Esophagus (tissue), 2 donors: Measurements from ENCODE around the gene PHTF2. TPM values are rescaled to one million over a fixed set of nuclear protein-coding genes. Genes with fewer than 3 reads are reported as not detected.
"Not testable (repeated sequence)": the region's sequence is repeated elsewhere in the genome, so short reads cannot be mapped to it uniquely, and the experiment has no call there.

Source experiments
- H3K27ac ChIP-seq, 2 donors: one replicate each; pipeline ENCODE4 v1.5.1; 2013; ENCODE audit warnings: low read depth in 2 of 2, mild to moderate bottlenecking in 2 of 2, inconsistent platforms in 1 of 2, low read length in 1 of 2, moderate library complexity in 1 of 2
- H3K27me3 ChIP-seq, 2 donors: one replicate each; pipeline ENCODE4 v1.6.1; 2013; ENCODE audit warnings: low read length in 2 of 2, control low read depth in 1 of 2, mild to moderate bottlenecking in 1 of 2; ENCODE audit not compliant: insufficient read depth in 2 of 2, control insufficient read depth in 1 of 2
- H3K36me3 ChIP-seq, 2 donors: one replicate each; pipeline ENCODE4 v1.6.1; 2013; ENCODE audit warnings: low read length in 1 of 2; ENCODE audit not compliant: control insufficient read depth in 2 of 2, insufficient read depth in 2 of 2
- H3K4me1 ChIP-seq, 2 donors: one replicate each; pipeline ENCODE4 v1.6.1; 2013; ENCODE audit warnings: low read length in 1 of 2; ENCODE audit not compliant: control insufficient read depth in 2 of 2, insufficient read depth in 2 of 2
- H3K4me3 ChIP-seq, 2 donors: one replicate each; pipeline ENCODE4 v1.5.1; 2013; ENCODE audit warnings: low read length in 2 of 2, mild to moderate bottlenecking in 2 of 2, low read depth in 1 of 2, moderate library complexity in 1 of 2
- H3K9me3 ChIP-seq, 2 donors: one replicate each; pipeline ENCODE4 v1.6.1; 2013; ENCODE audit warnings: mild to moderate bottlenecking in 2 of 2, low read depth in 1 of 2, low read length in 1 of 2, moderate library complexity in 1 of 2; ENCODE audit not compliant: control insufficient read depth in 2 of 2, insufficient read depth in 1 of 2
- WGBS, 2 donors: extraction: QIAGEN DNeasy Blood & Tissue Kit; methylation state at CpG; one replicate each; pipeline ENCODE4 v1.1.7; 2013; 5-methylcytosine and 5-hydroxymethylcytosine counted together
- polyA plus RNA-seq, 2 donors: library from polyadenylated mRNA; stranded (reverse); fragments of 200-250 nt; gene quantifications; one replicate each; pipeline ENCODE4 v1.2.3, GENCODE V29; 2013
- donor health status: healthy with polysubstance abuse.
- donor health status: Bipolar disorder and iron deficiency.

PHTF2 gene
- polyA plus RNA-seq, 2 donors = 3.8 to 6.1 TPM

DNA sequence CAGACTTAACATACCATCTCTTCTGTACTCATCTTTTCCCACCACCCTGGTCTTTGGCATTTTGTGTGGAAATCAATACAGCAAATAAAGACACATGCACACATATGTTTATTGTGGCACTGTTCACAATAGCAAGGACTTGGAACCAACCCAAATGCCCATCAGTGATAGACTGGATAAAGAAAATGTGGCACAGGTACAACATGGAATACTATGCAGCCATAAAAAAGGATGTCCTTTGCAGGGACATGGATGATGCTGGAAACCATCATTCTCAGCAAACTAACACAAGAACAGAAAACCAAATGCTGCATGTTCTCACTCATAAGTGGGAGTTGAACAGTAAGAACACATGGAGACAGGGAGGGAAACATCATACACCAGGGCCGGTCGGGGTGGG lies 37.9 kb downstream of the PHTF2 start:
- not testable (repeated sequence) for H3K27me3 ChIP-seq, H3K4me3 ChIP-seq, H3K27ac ChIP-seq, H3K9me3 ChIP-seq, H3K36me3 ChIP-seq, H3K4me1 ChIP-seq
- WGBS, 2 donors = 98 to 99% methylated on average over 2 of the region's 2 CpGs

DNA sequence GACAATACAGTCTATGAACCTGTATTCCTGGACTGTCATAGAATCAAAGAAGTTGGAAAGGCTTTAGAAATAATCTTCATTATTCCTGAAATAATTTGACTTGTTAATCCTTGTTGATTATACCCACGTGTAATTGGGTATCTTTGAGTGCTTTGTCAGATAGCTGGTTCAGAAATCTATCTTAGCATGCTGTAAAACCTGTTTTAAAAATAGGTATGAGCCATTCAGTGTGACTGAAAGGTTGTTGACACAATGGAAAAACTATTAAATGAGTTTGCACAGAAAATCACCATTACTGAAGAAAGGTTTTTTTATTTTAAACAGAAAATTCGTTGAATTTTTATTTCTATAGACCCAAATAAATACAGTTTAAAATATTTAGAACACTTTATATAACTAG lies 38.7 kb downstream of the PHTF2 start:
- no peaks in the 10 kb centered on the region for H3K9me3 ChIP-seq
- H3K4me3 ChIP-seq = no peak overlapping the region
- no peaks in the 10 kb centered on the region for H3K27me3 ChIP-seq
- 27 to 32% methylated on average over 2 of the region's 2 CpGs for WGBS, 2 donors
- H3K27ac ChIP-seq = no peak overlapping the region
- no peaks in the 10 kb centered on the region for H3K4me1 ChIP-seq
- no peaks in the 10 kb centered on the region for H3K36me3 ChIP-seq

DNA sequence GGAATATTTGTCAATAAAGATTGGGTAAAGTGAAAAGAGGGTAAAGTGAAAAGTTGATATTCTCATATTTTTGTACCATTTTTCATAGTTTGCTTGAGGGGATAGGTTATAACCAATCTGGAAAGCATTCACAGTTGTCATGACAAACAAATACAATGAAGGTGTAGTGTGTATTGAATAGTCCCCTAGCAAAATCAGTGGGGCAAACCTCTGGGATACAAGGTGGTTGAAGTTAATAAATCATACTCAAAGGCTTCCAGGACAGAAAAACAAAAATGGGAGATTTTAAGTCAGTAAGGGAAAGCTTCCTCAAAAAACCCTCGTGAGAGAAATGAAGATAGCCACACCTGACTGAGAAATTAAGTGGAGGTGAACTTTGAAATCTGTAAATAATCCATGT lies 39.4 kb downstream of the PHTF2 start:
- WGBS, 2 donors = 52 to 69% methylated on average over 1 of the region's 1 CpG
- no peak overlapping the region for H3K4me3 ChIP-seq
- no peaks in the 10 kb centered on the region for H3K27me3 ChIP-seq

DNA sequence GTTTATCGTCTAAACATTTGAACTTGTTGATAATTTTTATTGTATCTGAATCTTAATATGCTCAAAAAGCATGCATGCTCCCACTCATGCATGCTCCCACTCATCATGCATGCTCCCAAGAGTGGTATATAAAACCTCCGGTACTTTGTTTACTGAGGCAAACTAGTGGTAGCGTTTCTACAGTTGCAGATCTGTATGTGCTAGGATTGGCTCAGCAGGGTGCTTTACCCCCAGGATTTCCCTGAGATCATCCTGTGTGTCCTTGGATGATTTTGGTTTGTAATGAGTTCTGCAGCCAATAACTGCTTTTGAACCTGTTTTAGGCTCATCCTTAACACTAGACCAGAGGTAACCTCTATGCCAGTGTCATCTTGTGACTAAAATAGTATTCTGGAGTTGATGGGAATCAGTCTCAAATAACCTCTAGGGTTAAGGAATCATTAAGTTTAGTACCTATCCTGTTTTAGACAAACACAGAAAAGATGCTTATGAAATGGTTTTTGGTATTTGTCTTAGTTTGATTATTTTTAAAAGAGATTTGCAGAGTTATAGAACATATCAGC lies 40.4 kb downstream of the PHTF2 start:
- no peaks in the 10 kb centered on the region for H3K27me3 ChIP-seq
- H3K4me1 ChIP-seq = no peaks in the 10 kb centered on the region
- no peak overlapping the region for H3K4me3 ChIP-seq
- no peaks in the 10 kb centered on the region for H3K36me3 ChIP-seq
- H3K9me3 ChIP-seq = no peaks in the 10 kb centered on the region
- WGBS, 2 donors = 74 to 77% methylated on average over 3 of the region's 3 CpGs
- no peak overlapping the region for H3K27ac ChIP-seq

More for the DNA sequence above, 39.4 kb downstream of the PHTF2 start:
- no peaks in the 10 kb centered on the region for H3K36me3 ChIP-seq
- H3K9me3 ChIP-seq = no peaks in the 10 kb centered on the region
- H3K27ac ChIP-seq = no peak overlapping the region
- no peaks in the 10 kb centered on the region for H3K4me1 ChIP-seq

DNA sequence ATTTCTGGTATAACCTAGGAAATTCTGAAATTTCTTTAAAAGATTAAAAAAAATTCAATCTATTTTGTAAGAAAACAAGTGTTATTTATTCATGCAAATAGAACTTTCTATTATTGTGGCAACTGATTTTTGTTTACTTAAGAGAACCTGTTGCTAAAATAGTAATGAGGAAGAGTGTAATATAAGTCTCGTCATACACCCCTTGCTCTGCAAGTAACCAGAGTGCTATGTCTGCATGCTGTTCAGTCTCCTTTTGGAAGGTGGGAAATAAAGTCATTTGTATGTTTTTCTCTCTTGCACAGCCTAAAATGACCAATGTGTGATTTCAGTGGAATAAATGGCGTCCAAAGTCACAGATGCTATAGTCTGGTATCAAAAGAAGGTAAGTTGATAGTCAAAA lies 41.3 kb downstream of the PHTF2 start:
- no peak overlapping the region for H3K4me3 ChIP-seq
- H3K27ac ChIP-seq = no peak overlapping the region
- 80 to 87% methylated on average over 2 of the region's 2 CpGs for WGBS, 2 donors
- H3K27me3 ChIP-seq = no peaks in the 10 kb centered on the region
- no peaks in the 10 kb centered on the region for H3K4me1 ChIP-seq
- H3K9me3 ChIP-seq = no peaks in the 10 kb centered on the region
- H3K36me3 ChIP-seq = no peaks in the 10 kb centered on the region

DNA sequence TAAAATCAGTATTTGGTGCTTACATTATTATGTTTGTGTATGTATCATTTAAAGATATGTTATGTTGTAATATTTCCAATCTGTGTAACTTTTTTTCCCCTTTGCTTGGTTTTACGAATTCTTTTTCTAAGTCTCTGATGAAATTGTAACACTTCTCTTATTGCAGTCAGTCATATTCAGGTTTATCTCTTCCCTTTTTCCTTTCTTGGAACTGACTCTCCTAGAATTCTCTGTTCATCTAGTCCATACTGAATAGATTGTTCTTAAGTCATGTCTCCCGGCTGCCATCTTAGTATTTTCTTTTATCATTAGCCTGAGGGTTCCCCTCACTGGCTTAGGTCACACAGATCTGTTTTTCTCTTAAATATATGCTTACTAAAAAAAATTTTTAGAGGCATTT lies 44.6 kb downstream of the PHTF2 start:
- H3K27me3 ChIP-seq = no peaks in the 10 kb centered on the region
- no peaks in the 10 kb centered on the region for H3K4me1 ChIP-seq
- no peaks in the 10 kb centered on the region for H3K36me3 ChIP-seq
- no peak overlapping the region for H3K4me3 ChIP-seq
- no peak overlapping the region for H3K27ac ChIP-seq
- H3K9me3 ChIP-seq = no peaks in the 10 kb centered on the region
- 93 to 94% methylated on average over 2 of the region's 2 CpGs for WGBS, 2 donors

DNA sequence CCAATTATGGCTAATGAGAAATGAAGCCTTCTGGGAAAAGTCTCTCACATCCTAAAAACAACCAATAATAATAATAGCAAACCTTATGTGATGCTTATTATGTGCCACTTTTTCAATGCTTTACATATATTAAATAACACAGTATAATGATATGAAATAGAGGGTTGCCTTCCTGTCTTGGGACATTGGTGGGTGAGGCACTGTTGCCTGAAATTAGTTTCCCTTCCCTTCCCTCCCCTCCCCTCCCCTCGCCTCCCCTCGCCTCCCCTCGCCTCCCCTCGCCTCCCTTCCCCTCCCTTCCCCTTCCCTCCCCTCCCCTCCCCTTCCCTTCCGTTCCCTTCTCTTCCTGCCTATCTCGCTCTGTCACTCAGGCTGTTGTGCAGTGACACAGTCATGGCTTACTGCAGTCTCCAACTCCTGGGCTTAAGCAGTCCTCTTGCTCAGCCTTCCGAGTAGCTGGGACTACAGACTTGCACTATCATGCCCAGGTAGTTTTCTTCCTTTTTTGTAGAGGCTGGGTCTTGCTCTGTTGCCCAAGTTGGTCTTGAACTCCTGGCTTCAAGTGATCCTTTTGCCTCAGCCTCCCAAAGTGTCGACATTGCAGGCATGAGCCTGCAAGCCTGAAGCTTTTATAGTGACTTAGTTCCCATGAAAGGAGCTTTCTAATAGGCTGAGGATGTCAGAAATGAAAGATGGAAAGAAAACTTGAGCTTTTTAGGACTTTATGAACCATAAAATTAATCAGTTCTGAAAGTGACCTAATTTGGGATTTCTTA lies 47.9 kb downstream of the PHTF2 start:
- Histone ChIP-seq H3K4me3 (no peak overlapping the region), H3K27ac (no peak overlapping the region), H3K36me3 (no peaks in the 10 kb centered on the region), H3K9me3 (no peaks in the 10 kb centered on the region), H3K27me3 (no peaks in the 10 kb centered on the region), H3K4me1 (no peaks in the 10 kb centered on the region)
- 72 to 82% methylated on average over 5 to 6 of the region's 8 CpGs for WGBS, 2 donors

DNA sequence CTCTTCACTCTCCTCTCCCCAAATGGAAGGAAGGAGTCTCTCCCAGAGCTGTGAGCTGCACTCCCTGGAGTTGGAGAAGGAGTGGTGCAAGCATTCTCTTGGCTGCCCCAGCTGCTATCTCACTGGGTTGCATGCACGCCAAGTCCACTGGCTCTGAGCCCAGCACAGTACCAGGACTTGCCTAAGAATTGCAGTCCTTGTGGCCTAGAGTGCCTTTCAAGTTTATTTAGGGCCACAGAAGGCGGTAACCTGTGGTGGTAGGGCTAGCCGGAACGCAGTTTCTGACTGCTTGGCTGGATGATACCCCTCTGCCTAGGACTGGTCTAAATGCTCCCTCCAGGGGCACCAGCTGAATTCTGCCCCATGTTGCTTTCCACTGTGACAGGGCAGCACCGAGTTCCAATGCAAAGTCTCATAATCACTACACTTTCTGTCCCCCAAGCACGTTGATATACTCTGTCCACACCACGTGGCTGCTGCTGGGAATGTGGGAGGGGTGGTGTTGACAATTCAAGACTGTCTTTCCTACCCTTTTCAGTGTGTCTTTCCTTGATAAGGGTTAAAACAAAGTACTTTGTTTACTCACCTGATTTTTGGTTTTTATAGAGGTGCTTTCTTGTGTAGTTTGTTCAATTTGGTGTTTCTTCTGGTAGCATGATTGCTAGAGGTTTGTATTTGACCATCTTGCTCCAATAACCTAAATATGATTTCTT lies 57.0 kb downstream of the PHTF2 start:
- Histone ChIP-seq H3K9me3 (no peaks in the 10 kb centered on the region), H3K4me3 (no peak overlapping the region), H3K36me3 (peaks cover 0 to 3% of the 10 kb centered on the region in 2 donors), H3K27me3 (no peaks in the 10 kb centered on the region), H3K27ac (no peak overlapping the region), H3K4me1 (no peaks in the 10 kb centered on the region)
- 84 to 89% methylated on average over 7 of the region's 7 CpGs for WGBS, 2 donors

DNA sequence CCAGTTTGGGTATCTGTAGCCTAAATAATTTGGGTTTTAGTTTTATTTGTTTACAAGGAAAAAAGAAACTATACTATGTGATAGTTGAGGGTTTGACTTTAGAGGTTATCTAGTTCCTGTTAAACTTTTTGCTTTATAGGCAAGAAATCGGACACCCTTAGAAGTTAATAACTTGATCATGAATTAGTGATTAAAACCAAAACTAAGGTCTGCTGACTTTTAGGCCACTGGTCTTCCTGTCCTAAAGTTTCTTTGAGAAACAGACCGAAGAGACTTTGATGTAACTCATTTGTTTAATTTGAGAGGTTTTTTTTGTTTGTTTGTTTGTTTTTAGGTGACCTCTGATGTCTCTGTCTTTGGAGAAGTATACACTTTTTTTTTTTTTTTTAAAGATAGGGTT lies 59.7 kb downstream of the PHTF2 start:
- H3K9me3 ChIP-seq = no peaks in the 10 kb centered on the region
- H3K4me1 ChIP-seq = no peaks in the 10 kb centered on the region
- H3K27me3 ChIP-seq = no peaks in the 10 kb centered on the region
- H3K36me3 ChIP-seq = peaks cover 0 to 3% of the 10 kb centered on the region in 2 donors
- H3K27ac ChIP-seq = no peak overlapping the region
- no peak overlapping the region for H3K4me3 ChIP-seq
- 75 to 78% methylated on average over 2 of the region's 2 CpGs for WGBS, 2 donors
